Retinal pigment epithelial cell (primary cell): ENCODE measurements around the gene XYLT1.

Experiments
- DNase-seq: peaks from one replicate; pipeline ENCODE4 v3.0.0-alpha.2; 2010; ENCODE audit warnings: low read depth
- H3K4me3 ChIP-seq: 2 replicates; pipeline ENCODE4 v1.5.1; 2011; ENCODE audit warnings: mild to moderate bottlenecking, low read length, control low read depth, moderate library complexity
- CTCF ChIP-seq: conservative IDR thresholded peaks from 2 replicates; pipeline ENCODE4 v1.5.1; 2011; ENCODE audit warnings: low read depth, low read length, control low read depth, inconsistent platforms

Gene XYLT1

GRCh38 chr16:17459903-17460521 lies 10.7 kb downstream of the XYLT1 start:
- no peak for DNase-seq
- no peak overlapping the region for H3K4me3 ChIP-seq
- no peak for TF ChIP-seq CTCF

GRCh38 chr16:17457997-17458396 lies 12.8 kb downstream of the XYLT1 start:
- no peak overlapping the region for H3K4me3 ChIP-seq
- no peak for DNase-seq
- TF ChIP-seq CTCF: no peak

GRCh38 chr16:17457513-17457912 lies 13.2 kb downstream of the XYLT1 start:
- no peak overlapping the region for H3K4me3 ChIP-seq
- no peak for DNase-seq
- no peak for TF ChIP-seq CTCF

GRCh38 chr16:17454162-17454730 lies 16.5 kb downstream of the XYLT1 start:
- no peak for DNase-seq
- no peak overlapping the region for H3K4me3 ChIP-seq
- no peak for TF ChIP-seq CTCF

GRCh38 chr16:17453364-17454038 lies 17.3 kb downstream of the XYLT1 start:
- TF ChIP-seq CTCF: no peak
- DNase-seq: no peak
- no peak overlapping the region for H3K4me3 ChIP-seq

GRCh38 chr16:17452922-17453321 lies 17.8 kb downstream of the XYLT1 start:
- no peak for DNase-seq
- TF ChIP-seq CTCF: no peak
- H3K4me3 ChIP-seq: no peak overlapping the region

GRCh38 chr16:17451843-17452242 lies 18.9 kb downstream of the XYLT1 start:
- DNase-seq: no peak
- TF ChIP-seq CTCF: no peak
- no peak overlapping the region for H3K4me3 ChIP-seq
